ENCODE measurements around the gene PTPRT.

PTPRT gene

GRCh38 chr20:42775866-42776265 lies 413.8 kb downstream of the PTPRT start:
- no peak for DNase-seq

- DNase-seq: no peak
Measured at GRCh38 chr20:42775037-42775436, 414.7 kb downstream of the PTPRT start.

- DNase-seq: no peak
Measured at GRCh38 chr20:42763015-42763414, 426.7 kb downstream of the PTPRT start.

GRCh38 chr20:42756991-42757390 lies 432.7 kb downstream of the PTPRT start:
- DNase-seq: no peak

GRCh38 chr20:42754706-42755105 lies 435.0 kb downstream of the PTPRT start:
- no peak for DNase-seq

- no peak for DNase-seq
Measured at GRCh38 chr20:42752620-42753019, 437.1 kb downstream of the PTPRT start.

GRCh38 chr20:42749556-42749955 lies 440.1 kb downstream of the PTPRT start:
- DNase-seq: no peak

- DNase-seq: no peak
Measured at GRCh38 chr20:42747765-42748411, 441.8 kb downstream of the PTPRT start.

GRCh38 chr20:42744756-42745465 lies 444.8 kb downstream of the PTPRT start:
- DNase-seq: no peak

GRCh38 chr20:42742926-42743325 lies 446.8 kb downstream of the PTPRT start:
- no peak for DNase-seq

GRCh38 chr20:42741906-42742305 lies 447.8 kb downstream of the PTPRT start:
- DNase-seq: no peak

- DNase-seq: no peak
Measured at GRCh38 chr20:42740226-42740870, 449.4 kb downstream of the PTPRT start.

- no peak for DNase-seq
Measured at GRCh38 chr20:42739683-42740082, 450.0 kb downstream of the PTPRT start.

GRCh38 chr20:42735539-42735938 lies 454.2 kb downstream of the PTPRT start:
- DNase-seq: no peak

GRCh38 chr20:42734660-42735368 lies 454.9 kb downstream of the PTPRT start:
- no peak for DNase-seq

GRCh38 chr20:42721923-42722322 lies 467.8 kb downstream of the PTPRT start:
- no peak for DNase-seq

- no peak for DNase-seq
Measured at GRCh38 chr20:42714298-42715141, 475.2 kb downstream of the PTPRT start.

- no peak for DNase-seq
Measured at GRCh38 chr20:42708266-42708665, 481.4 kb downstream of the PTPRT start.

- no peak for DNase-seq
Measured at GRCh38 chr20:42706759-42707158, 482.9 kb downstream of the PTPRT start.

GRCh38 chr20:42705550-42705949 lies 484.2 kb downstream of the PTPRT start:
- no peak for DNase-seq

GRCh38 chr20:42703744-42704143 lies 486.0 kb downstream of the PTPRT start:
- DNase-seq: no peak

GRCh38 chr20:42701948-42702347 lies 487.8 kb downstream of the PTPRT start:
- no peak for DNase-seq

- no peak for DNase-seq
Measured at GRCh38 chr20:42700372-42700771, 489.3 kb downstream of the PTPRT start.
